GM18519 (cell line): Measurements from ENCODE around the gene GPR12.

Experiments
- ATAC-seq: cut with Tn5 transposase; IDR thresholded peaks from one replicate; pipeline ENCODE4 v1.9.1; 2021; ENCODE audit warnings: mild to moderate bottlenecking, moderate library complexity; ENCODE audit not compliant: unreplicated experiment, low FRiP score

GPR12 gene, protein sequence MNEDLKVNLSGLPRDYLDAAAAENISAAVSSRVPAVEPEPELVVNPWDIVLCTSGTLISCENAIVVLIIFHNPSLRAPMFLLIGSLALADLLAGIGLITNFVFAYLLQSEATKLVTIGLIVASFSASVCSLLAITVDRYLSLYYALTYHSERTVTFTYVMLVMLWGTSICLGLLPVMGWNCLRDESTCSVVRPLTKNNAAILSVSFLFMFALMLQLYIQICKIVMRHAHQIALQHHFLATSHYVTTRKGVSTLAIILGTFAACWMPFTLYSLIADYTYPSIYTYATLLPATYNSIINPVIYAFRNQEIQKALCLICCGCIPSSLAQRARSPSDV

GRCh38 chr13:26759907-26760831, at the start of gene GPR12:
Gene GPR12 (minus strand): TSS chr13:26760786. CDS start chr13:26759827, 959 bp downstream.
- no peak for ATAC-seq

DNA sequence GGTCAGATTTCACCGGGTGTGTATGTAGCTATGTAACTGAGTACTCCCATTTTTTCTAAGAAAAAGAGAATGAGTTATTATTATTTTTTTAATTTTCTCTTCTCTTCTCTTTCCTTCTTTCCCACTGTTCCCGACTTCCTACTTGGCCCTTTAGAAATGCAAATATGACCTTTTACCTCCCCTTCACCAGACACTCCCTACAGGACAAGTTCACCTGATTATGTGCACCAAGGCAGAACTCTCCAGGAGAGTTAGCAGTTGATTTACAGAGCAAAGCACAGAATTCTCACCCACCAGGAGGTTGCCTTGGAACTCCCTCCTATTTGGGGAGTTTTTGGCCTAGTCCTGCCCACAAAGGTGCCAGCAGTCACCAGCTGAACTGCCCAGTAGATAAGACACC, 49.5 kb upstream of the GPR12 start:
- no peak for ATAC-seq

DNA sequence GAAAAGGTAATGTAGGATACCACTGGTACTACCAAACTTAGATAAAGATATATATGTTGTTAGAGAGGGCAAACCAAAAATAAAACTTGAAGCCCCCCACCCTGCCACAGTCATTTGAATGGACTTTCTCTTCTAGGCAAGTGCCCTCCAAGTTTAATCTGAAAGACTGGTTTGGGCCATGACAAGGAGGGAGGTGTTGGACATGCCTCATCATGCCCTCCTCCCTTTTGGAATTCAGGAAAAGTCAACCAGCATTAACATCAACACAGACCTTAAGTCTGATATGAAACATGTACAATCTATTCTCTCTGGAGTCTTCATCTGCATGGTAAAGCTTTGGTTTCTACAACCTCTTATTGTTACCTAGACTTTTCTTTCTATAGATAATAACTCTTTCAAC, 46.3 kb upstream of the GPR12 start:
- ATAC-seq: no peak

DNA sequence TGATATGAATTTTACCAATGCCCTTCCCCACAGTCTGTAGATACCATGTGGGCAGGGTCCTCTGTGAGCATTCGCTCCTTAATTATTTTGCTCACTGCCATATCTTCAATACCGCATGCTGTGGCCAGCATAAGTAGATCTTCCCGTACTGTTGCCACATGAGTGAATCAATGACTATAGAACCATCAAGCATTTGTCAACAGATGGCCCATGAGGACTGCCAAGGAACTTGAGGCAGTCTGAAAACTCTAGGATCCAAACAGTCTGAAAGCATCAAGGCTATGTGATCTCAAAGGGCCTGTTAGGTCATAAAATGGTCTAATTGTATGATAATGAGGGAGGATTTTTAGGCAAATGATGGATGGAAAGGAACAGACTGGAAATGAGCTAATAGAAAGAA, 27.4 kb upstream of the GPR12 start:
- no peak for ATAC-seq

- ATAC-seq: no peak
These were observed 26.2 kb upstream of the GPR12 start for GRCh38 chr13:26786651-26787295.

DNA sequence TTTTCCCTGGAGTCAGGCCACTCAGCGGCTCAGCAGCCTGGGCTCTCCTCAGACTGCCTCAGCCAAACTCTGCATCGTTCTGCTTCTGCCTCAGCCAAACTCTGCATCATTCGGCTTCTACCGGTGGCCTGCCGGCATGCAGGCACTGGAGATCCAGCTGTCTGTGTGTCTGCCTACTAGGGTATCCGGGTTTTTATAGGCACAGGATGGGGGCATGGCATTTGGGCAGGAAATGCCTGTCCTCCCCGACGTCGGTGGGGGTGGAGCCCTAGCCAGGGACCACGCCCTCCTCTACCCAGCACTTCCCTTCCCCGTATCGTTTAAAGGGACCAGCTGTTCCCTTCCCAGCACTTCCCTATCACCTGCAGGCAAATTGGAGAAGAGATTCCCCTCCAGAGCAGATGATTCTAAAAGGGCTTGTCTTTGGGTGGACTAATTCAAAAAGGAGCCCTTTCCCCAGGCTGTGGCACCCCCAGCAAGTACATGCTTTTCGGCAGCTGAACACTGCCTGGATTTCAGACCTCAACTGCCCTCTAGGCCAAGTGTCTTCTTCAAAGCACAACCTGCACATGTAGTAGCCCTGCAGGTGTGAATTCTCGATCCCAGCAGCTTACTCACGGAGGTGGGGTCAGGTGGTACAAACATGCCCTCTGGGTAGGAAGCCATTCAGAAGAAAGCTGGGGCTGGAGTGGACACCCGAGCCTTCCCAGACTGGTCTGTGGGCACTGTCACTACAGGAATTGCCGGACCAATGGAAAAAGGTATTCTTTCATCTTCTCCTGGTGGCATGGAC, 25.4 kb upstream of the GPR12 start:
- no peak for ATAC-seq

- no peak for ATAC-seq
These were observed 24.4 kb upstream of the GPR12 start for GRCh38 chr13:26784704-26785639.

DNA sequence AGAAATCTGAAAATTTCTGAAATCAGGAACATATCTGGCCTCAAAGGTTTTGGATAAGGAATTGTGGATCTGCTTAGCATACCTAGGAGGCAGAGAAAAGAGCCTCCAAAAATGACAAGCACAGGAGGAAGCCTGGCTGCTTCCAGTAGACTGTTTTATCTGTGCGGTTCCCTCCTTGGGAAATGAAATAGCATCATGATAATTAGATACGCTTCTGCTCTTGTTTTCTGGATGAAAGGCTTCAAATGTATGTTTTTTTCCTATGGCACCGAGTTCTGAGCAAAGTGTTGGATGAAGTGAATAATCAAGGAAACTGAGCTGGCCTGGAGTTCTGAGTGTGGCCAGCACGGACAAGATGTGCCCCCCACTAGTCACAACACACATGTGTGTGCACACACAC, 19.8 kb upstream of the GPR12 start:
- ATAC-seq: no peak

DNA sequence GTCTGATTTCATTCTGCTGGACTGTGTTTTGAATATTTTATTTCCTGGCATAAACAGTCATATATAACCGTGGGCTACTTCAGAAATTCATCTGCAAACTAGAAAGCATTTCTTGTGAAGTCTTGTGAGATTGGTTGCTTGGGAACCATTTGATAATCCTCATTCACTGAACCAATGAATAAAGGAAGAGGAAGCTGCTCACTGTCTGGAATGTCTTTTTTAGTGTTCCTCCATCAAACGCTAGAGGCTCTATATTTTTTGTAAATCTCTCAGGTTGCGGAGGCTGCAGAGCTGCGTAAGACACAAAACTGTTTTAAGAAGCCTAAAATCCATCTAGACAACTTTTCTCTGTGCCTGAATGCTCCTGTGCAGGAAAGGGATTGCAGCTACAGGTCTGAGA, 18.7 kb upstream of the GPR12 start:
- ATAC-seq: no peak

GRCh38 chr13:26772531-26772930, 11.9 kb upstream of the GPR12 start:
- ATAC-seq: no peak

DNA sequence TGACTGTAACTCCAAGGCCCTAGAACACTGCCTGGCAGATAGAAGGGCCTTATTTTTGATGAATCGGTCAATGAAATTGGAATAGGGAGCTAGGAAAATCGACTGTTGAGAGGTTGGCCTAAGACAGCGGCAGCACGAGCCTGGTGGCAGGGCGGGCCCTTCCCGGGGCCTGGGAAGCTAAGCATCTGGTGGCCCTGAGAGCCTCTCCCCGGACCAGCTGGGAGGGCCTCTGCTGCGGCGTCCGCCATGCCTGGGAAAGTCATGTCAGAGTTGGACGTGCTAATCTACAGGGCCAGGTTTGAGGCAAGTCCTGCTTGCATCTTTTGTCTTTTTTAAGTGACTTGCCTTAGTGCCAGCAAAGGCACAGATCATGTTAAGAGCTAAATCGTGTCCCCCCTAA, 11.2 kb upstream of the GPR12 start:
- no peak for ATAC-seq

DNA sequence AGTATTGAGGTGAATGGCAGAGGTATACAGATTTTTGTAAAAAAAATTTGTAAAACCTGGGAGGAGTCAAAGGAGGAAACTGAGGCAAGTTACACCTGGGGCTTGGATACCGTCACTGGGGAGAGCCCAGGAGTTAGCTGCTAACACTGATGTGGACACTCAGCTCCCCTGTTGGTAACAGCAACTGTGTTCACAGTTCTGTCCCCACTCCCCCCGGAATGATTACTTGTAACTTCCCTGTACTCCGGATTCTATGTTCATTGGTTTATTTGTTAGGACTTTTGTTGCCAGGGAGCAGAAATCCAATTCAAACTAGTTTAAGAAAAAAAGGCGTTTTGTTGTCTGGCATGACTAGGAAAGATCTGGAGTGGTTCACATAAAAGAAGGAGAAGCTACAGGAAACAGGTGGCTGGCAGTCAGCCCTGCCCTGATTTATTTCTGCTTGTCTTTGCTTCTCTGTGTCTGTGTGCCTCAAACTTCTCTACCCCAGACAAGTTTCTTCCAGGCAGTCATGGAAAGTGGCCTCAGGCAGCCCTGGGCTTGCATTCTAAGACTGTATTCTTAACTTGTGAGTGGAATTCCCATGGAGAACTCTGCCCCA, 2.3 kb upstream of the GPR12 start:
- ATAC-seq: no peak

DNA sequence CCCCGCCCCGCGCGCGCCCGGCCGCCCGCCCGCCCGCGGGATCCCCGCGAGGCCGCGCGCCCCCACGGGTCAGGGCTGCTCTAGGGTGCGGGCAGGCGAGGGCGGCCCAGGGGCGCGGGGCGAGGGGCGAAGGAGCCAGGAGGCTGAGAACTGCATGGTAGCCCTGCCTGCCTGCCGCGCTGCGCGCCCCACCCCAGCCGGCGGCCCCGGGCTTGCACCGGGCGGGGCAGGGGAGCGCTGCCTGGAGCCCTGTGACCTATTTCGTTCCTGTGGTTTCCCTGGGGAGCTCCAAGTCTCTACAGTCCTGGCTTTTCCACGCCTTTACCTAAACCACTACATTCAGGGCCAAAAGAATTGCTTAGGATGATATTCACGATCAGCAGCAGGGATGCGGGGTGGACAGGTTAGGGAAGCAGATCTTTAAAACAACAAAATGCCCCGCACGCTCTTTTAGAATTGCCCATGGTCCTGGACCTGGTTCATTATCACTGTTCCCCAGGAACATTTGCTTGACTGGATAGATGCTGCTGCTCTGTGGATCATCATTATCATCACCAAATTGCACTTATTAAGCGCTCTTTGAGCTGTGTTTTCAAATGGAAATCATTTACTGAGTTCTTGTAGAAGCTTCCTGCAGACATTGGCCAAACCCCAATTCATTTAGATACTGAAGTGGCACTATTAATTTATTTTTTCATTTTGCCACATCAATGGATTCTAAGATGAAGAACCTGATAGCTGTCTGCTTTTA, 421 bp upstream of the GPR12 start:
- ATAC-seq: no peak

DNA sequence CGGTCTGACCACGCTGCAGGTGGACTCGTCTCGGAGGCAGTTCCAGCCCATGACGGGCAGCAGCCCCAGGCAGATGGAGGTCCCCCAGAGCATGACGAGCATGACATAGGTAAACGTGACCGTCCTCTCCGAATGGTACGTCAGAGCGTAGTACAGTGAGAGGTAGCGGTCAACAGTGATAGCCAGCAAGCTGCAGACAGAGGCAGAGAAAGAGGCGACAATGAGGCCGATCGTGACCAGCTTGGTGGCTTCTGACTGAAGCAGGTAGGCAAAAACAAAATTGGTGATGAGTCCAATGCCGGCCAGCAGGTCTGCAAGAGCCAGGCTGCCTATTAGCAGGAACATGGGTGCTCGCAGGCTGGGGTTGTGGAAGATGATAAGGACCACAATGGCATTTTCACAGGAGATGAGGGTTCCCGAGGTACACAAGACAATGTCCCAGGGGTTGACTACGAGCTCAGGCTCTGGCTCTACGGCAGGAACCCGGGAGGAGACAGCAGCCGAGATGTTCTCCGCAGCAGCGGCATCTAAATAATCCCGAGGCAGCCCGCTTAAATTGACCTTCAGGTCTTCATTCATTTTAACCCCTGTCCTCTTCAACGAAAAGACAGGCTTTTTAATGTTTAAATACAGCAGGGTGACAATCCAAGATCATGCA, 1.2 kb downstream of the GPR12 start:
- ATAC-seq: no peak

DNA sequence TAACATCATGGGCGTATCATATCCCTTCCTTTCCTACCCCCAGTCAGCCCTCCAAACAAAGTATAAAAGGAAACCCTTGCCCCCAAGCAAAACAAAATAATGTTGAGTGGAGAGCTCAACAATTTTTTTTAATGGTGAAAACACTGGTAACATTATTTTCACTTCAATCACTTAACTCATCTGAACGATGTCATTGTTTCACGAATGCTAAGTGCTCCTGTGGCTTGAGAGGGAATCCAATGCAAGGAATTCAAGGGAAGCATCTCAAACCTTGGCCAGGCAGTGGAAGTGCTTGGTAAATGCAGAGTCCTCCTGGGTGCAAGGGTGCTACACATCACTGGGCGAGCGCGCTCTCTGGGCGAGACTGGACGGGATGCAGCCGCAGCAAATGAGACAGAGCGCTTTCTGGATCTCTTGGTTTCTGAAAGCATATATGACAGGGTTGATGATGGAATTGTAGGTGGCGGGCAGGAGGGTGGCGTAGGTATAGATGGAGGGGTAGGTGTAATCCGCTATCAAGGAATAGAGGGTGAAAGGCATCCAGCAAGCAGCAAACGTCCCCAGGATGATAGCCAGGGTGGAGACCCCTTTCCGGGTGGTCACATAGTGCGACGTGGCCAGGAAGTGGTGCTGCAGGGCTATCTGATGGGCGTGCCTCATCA, 2.0 kb downstream of the GPR12 start:
- ATAC-seq: no peak

GRCh38 chr13:26756961-26757360, 3.6 kb downstream of the GPR12 start:
- ATAC-seq: no peak

- no peak for ATAC-seq
These were observed 7.9 kb downstream of the GPR12 start for GRCh38 chr13:26752671-26753070.
